ENCODE data around the gene ZNF484.

GRCh38 chr9:92829420-92829819, 48.4 kb downstream of the ZNF484 start:
- TF ChIP-seq CTCF (conservative IDR thresholded peaks at IDR 0.05 in 1 of 2, IDR thresholded peaks at IDR 0.05 in 1 of 2; ENCODE audit: low read depth in 1 of 2, low read length in 2 of 2) = no peak
- TF ChIP-seq EZH2 (IDR thresholded peaks at IDR 0.05; ENCODE audit: low read length, missing control alignments) = no peak

Data from fibroblast of lung (primary cell).